Measurements from ENCODE around the gene AQP11. TPM values are rescaled to one million over a fixed set of nuclear protein-coding genes. Genes with fewer than 3 reads are reported as not detected.
"Not testable (repeated sequence)": the region's sequence is repeated elsewhere in the genome, so short reads cannot be mapped to it uniquely, and the experiment has no call there.

The AQP11 gene
- total and polyA plus RNA-seq, 2 of the 4 experiments (the other 2 are of a cell fraction), result 1.1 TPM

DNA sequence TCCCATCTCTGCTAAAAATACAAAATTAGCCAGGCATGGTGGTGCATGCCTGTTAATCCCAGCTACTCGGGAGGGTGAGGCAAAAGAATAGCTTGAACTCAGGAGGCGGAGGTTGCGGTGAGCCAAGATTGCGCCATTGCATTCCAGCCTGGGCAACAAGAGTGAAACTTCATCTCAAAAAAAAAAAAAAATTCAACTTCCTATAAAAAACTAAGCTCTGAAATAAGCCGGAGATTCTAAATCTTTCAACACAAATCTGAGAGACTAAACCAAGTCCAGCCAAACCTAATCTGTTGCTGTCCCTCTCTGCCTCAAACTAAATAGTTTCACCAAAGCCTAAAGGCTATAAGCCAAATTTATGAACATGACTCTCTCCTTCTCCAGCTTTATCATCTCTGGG is 44.2 kb downstream of the AQP11 start:
- H3K27ac ChIP-seq (ENCODE audit: insufficient read depth, low read length); BruUV-seq (replicated peaks); H2AFZ ChIP-seq (replicated peaks; ENCODE audit: low read length, poor library complexity); ATAC-seq (ENCODE audit: low read depth); dilution Hi-C loops (cut with HindIII; ENCODE audit: low sequenced_read_pairs, unreplicated experiment); H3K18ac ChIP-seq (ENCODE audit: low read depth, low read length); H3K9me1 ChIP-seq (ENCODE audit: insufficient read depth, low read length); H3K4me2 ChIP-seq (ENCODE audit: low read depth, low read length); H2BK15ac ChIP-seq (ENCODE audit: low read depth, low read length); H2BK5ac ChIP-seq (ENCODE audit: low read depth, low read length, poor library complexity, severe bottlenecking); H3K9me3 ChIP-seq (ENCODE audit: control insufficient read depth, insufficient read depth, low read length); H2BK20ac ChIP-seq (ENCODE audit: low read depth, low read length); H3K27me3 ChIP-seq (ENCODE audit: control insufficient read depth, insufficient read depth, low read length); H3K56ac ChIP-seq (ENCODE audit: extremely low read depth, insufficient read depth, low read length); H3K9ac ChIP-seq (ENCODE audit: low read depth, low read length); H2BK120ac ChIP-seq (ENCODE audit: low read depth, low read length); intact Hi-C loops (cut with micrococcal nuclease); H3K4me3 ChIP-seq (ENCODE audit: insufficient read depth, low read depth, low read length); H3K14ac ChIP-seq (replicated peaks; ENCODE audit: low read depth, low read length); H2AK9ac ChIP-seq (replicated peaks; ENCODE audit: low read depth, low read length, poor library complexity); H4K20me1 ChIP-seq (ENCODE audit: insufficient read depth, low read length); DNase-seq; H2AK5ac ChIP-seq (ENCODE audit: low read depth, low read length); H4K91ac ChIP-seq (ENCODE audit: insufficient read depth, low read depth, low read length); in situ Hi-C loops (cut with MboI; ENCODE audit: low sequenced_read_pairs); H4K5ac ChIP-seq (ENCODE audit: low read depth, low read length); H3K36me3 ChIP-seq (ENCODE audit: control insufficient read depth, insufficient read depth, low read length); H3K4me1 ChIP-seq (ENCODE audit: control insufficient read depth, insufficient read depth, low read length): not testable (repeated sequence)
- POLR2A ChIA-PET (ENCODE audit: unreplicated experiment), result interaction anchor here (0.7 kb wide), 1 partner anchor 185 kb away, joined by 4 read pairs; no protein-coding TSS in a partner anchor
- 70% methylated on average over 1 of the region's 5 CpGs; no CpG with 5 or more reads in 1 of the 2 experiments for WGBS, 2 experiments (ENCODE audit: extremely low coverage in 2 of 2, insufficient read length in 1 of 2)
- H4K8ac ChIP-seq (ENCODE audit: low read depth in 2 of 2, low read length in 2 of 2), result peak overlapping the region in 1 of 2 experiments; percentile 44; a peak in 1 of 4 replicates
- peaks cover 14 to 48% of the 10 kb centered on the region in 2 experiments for H3K79me1 ChIP-seq (ENCODE audit: low read depth in 1 of 2, low read length in 2 of 2)
- H3K4ac ChIP-seq (ENCODE audit: low read depth, low read length), result peak overlapping the region; percentile 9; the same call in 1 of the 2 replicates
- 0 out of 2 replicates have a peak, but pooled peaks have one; percentile 5 for TF ChIP-seq CEBPB (IDR thresholded peaks at IDR 0.05; ENCODE audit: low read depth, low read length)
- CTCF ChIA-PET, result interaction anchor here (0.6 kb wide), 1 partner anchor 166 kb away, joined by 3 read pairs; no protein-coding TSS in a partner anchor
- H3K23ac ChIP-seq (ENCODE audit: low read depth, low read length), result peak overlapping the region; percentile 61
